HepG2 (cell line): ENCODE measurements around the gene GIPC1. TPM values are rescaled to one million over a fixed set of nuclear protein-coding genes. Genes with fewer than 3 reads are reported as not detected.

ENCODE experiments used
- ATF6 ChIP-seq: sonication (generic); formaldehyde crosslinking; conservative IDR thresholded peaks from 2 replicates; pipeline ENCODE4 v1.4.0; 2020; ENCODE audit warnings: missing genetic modification reagents
- BRCA1 ChIP-seq: sonication (generic); formaldehyde crosslinking; IDR thresholded peaks from 2 replicates; pipeline ENCODE4 v1.4.0; 2020; ENCODE audit warnings: missing genetic modification reagents
- CENPT ChIP-seq: sonication (generic); formaldehyde crosslinking; IDR thresholded peaks from 2 replicates; pipeline ENCODE4 v1.8.0; 2022; ENCODE audit warnings: low read depth, mild to moderate bottlenecking, moderate library complexity, missing genetic modification reagents
- DBP ChIP-seq: sonication (generic); formaldehyde crosslinking; IDR thresholded peaks from 2 replicates; pipeline ENCODE4 v1.4.0; 2020; ENCODE audit warnings: missing genetic modification reagents; ENCODE audit errors: not compliant biosample characterization
- ETV5 ChIP-seq: IDR thresholded peaks from 2 replicates; pipeline ENCODE4 v1.6.1; 2018; ENCODE audit warnings: missing biosample characterization, missing genetic modification reagents, inconsistent platforms, borderline replicate concordance
- FOXC1 ChIP-seq: sonication (generic); formaldehyde crosslinking; IDR thresholded peaks from 2 replicates; pipeline ENCODE4 v1.8.0; 2022; ENCODE audit warnings: mild to moderate bottlenecking, missing genetic modification reagents, borderline replicate concordance
- HOXA7 ChIP-seq: sonication (generic); formaldehyde crosslinking; IDR thresholded peaks from 2 replicates; pipeline ENCODE4 v1.8.1; 2022; ENCODE audit warnings: mild to moderate bottlenecking, missing genetic modification reagents, moderate library complexity
- IRF2 ChIP-seq: IDR thresholded peaks from 2 replicates; pipeline ENCODE4 v1.6.1; 2018; ENCODE audit warnings: missing genetic modification reagents, missing compliant biosample characterization
- IRX3 ChIP-seq: sonication (generic); formaldehyde crosslinking; IDR thresholded peaks from 2 replicates; pipeline ENCODE4 v1.8.1; 2023; ENCODE audit warnings: mild to moderate bottlenecking, low read depth, missing genetic modification reagents, borderline replicate concordance
- MTF1 ChIP-seq: sonication (generic); formaldehyde crosslinking; IDR thresholded peaks from 2 replicates; pipeline ENCODE4 v1.5.0; 2020; ENCODE audit warnings: missing genetic modification reagents
- MXD1 ChIP-seq: sonication (generic); formaldehyde crosslinking; IDR thresholded peaks from 2 replicates; pipeline ENCODE4 v1.4.0; 2020; ENCODE audit warnings: mild to moderate bottlenecking, missing genetic modification reagents
- REST ChIP-seq, 2 experiments: IDR thresholded peaks; 2 replicates each; pipeline ENCODE4 v1.6.1; 2011 to 2012; ENCODE audit warnings: low read length in 2 of 2, borderline replicate concordance in 1 of 2, low read depth in 1 of 2, mild to moderate bottlenecking in 1 of 2, moderate library complexity in 1 of 2
- SNRNP70 ChIP-seq: fragments of 200-400 bp; formaldehyde crosslinking; IDR thresholded peaks from 2 replicates; pipeline ENCODE4 v1.6.1; 2017; ENCODE audit warnings: mild to moderate bottlenecking, low read depth, low read length, moderate library complexity
- SRSF1 ChIP-seq: fragments of 200-400 bp; formaldehyde crosslinking; optimal IDR thresholded peaks from 2 replicates; pipeline ENCODE3; 2017; ENCODE audit warnings: mild to moderate bottlenecking, low read depth, low read length, moderate library complexity
- STAG1 ChIP-seq: sonication (generic); formaldehyde crosslinking; IDR thresholded peaks from 2 replicates; pipeline ENCODE4 v1.4.0; 2020; ENCODE audit warnings: missing genetic modification reagents
- TEAD2 ChIP-seq: sonication (generic); formaldehyde crosslinking; IDR thresholded peaks from 2 replicates; pipeline ENCODE4 v1.9.0; 2021; ENCODE audit warnings: missing genetic modification reagents
- TFDP1 ChIP-seq: IDR thresholded peaks from 2 replicates; pipeline ENCODE4 v1.6.1; 2016; ENCODE audit warnings: missing compliant biosample characterization, missing genetic modification reagents, borderline replicate concordance
- ZNF136 ChIP-seq: sonication (generic); formaldehyde crosslinking; IDR thresholded peaks from 2 replicates; pipeline ENCODE4 v1.8.1; 2022; ENCODE audit warnings: low read depth, mild to moderate bottlenecking, moderate library complexity, missing genetic modification reagents
- ZNF546 ChIP-seq: sonication (generic); formaldehyde crosslinking; conservative IDR thresholded peaks from 2 replicates; pipeline ENCODE4 v1.8.1; 2023; ENCODE audit warnings: mild to moderate bottlenecking, missing genetic modification reagents
- ZNF670 ChIP-seq: sonication (generic); formaldehyde crosslinking; IDR thresholded peaks from 2 replicates; pipeline ENCODE4 v1.8.0; 2022; ENCODE audit warnings: mild to moderate bottlenecking, missing genetic modification reagents, borderline replicate concordance
- ZNF772 ChIP-seq: sonication (generic); formaldehyde crosslinking; IDR thresholded peaks from 2 replicates; pipeline ENCODE4 v1.5.0; 2020; ENCODE audit warnings: mild to moderate bottlenecking, missing genetic modification reagents
- polyA plus RNA-seq, 8 experiments: library from polyadenylated mRNA; depleted of rRNA in 3 of 8; stranded (reverse) in 7 of 8; unstranded in 1 of 8; fragments of >200 nt; fragmentation: Illumina TruSeq in 4 of 8; extraction: Trizol in 4 of 8; gene quantifications; 2 replicates each; pipeline versions ENCODE4 v1.2.1 to v1.2.3, GENCODE V29; 2011 to 2016; ENCODE audit warnings: low read depth in 4 of 8, missing spikeins in 1 of 8, mixed read lengths in 1 of 8; ENCODE audit not compliant: insufficient read depth in 1 of 8
- total RNA-seq, 5 experiments: library from RNA; depleted of rRNA; stranded (reverse); fragments of >200 nt; fragmentation: Illumina TruSeq; extraction: Trizol; gene quantifications; 2 replicates each; pipeline ENCODE4 v1.2.3, GENCODE V29; 2016; ENCODE audit warnings: low read depth in 1 of 5

Gene GIPC1
- total and polyA plus RNA-seq, 2 of the 13 experiments (the other 11 are each of a cell fraction or from before 2014, with no cell fraction given): 27.1 to 48.1 TPM

GRCh38 chr19:14510311-14511228, 14.6 kb upstream of the GIPC1 start (continued):
- TF ChIP-seq TFDP1 (CRISPR knock-in tag): no peak
- TF ChIP-seq SNRNP70: no peak
- no peak for TF ChIP-seq ZNF136 (CRISPR knock-in tag)
- no peak for TF ChIP-seq ZNF670
- TF ChIP-seq IRX3 (CRISPR knock-in tag): no peak
- no peak for TF ChIP-seq ATF6 (CRISPR knock-in tag)
- no peak for TF ChIP-seq ZNF772 (CRISPR knock-in tag)
- no peak for TF ChIP-seq IRF2
- TF ChIP-seq CENPT: no peak
- TF ChIP-seq HOXA7 (CRISPR knock-in tag): no peak
- TF ChIP-seq BRCA1 (CRISPR knock-in tag): no peak
- TF ChIP-seq ZNF546: no peak
- no peak for TF ChIP-seq REST (IDR thresholded peaks at IDR 0.05; ENCODE audit: borderline replicate concordance in 1 of 2, low read depth in 1 of 2, low read length in 2 of 2)
- no peak for TF ChIP-seq MTF1
- no peak for TF ChIP-seq TEAD2 (CRISPR knock-in tag)
- TF ChIP-seq MXD1 (CRISPR knock-in tag): no peak
- no peak for TF ChIP-seq SRSF1
- TF ChIP-seq ETV5 (CRISPR knock-in tag): no peak
- no peak for TF ChIP-seq FOXC1 (CRISPR knock-in tag)
- TF ChIP-seq STAG1 (CRISPR knock-in tag): no peak
- no peak for TF ChIP-seq DBP (CRISPR knock-in tag)
